HepG2 (cell line): ENCODE measurements around the gene NELFCD. TPM values are rescaled to one million over a fixed set of nuclear protein-coding genes. Genes with fewer than 3 reads are reported as not detected.

Experiments used
- HES4 ChIP-seq: sonication (generic); formaldehyde crosslinking; IDR thresholded peaks from 2 replicates; pipeline ENCODE4 v1.9.0; 2021; ENCODE audit warnings: mild to moderate bottlenecking, missing genetic modification reagents, borderline replicate concordance
- KLF16 ChIP-seq, 2 experiments: sonication (generic) in 1 of 2; formaldehyde crosslinking in 1 of 2; IDR thresholded peaks; 2 replicates each; pipeline versions ENCODE4 v1.6.1 to v1.8.0; 2016 to 2023; ENCODE audit warnings: missing genetic modification reagents in 2 of 2, missing compliant biosample characterization in 1 of 2
- NBN ChIP-seq: fragments of 450-650 bp; conservative IDR thresholded peaks from 2 replicates; pipeline ENCODE4 v1.6.1; 2017
- NFE2 ChIP-seq: sonication (generic); formaldehyde crosslinking; IDR thresholded peaks from 2 replicates; pipeline ENCODE4 v1.4.0; 2020; ENCODE audit warnings: missing genetic modification reagents
- PHF20 ChIP-seq: sonication (generic); formaldehyde crosslinking; IDR thresholded peaks from 2 replicates; pipeline ENCODE4 v1.5.0; 2020; ENCODE audit warnings: mild to moderate bottlenecking, missing genetic modification reagents
- PHF5A ChIP-seq: IDR thresholded peaks from one replicate; pipeline ENCODE4 v1.6.1; 2018; ENCODE audit warnings: low read depth, missing genetic modification reagents; ENCODE audit not compliant: unreplicated experiment
- RXRB ChIP-seq: IDR thresholded peaks from 2 replicates; pipeline ENCODE4 v1.6.1; 2016; ENCODE audit warnings: borderline replicate concordance, missing genetic modification reagents, missing compliant biosample characterization
- SIN3B ChIP-seq: fragments of 150-350 bp; IDR thresholded peaks from 2 replicates; pipeline ENCODE4 v1.6.1; 2014; ENCODE audit warnings: low read length
- SMAD9 ChIP-seq: sonication (generic); formaldehyde crosslinking; IDR thresholded peaks from 2 replicates; pipeline ENCODE4 v1.5.1; 2020; ENCODE audit warnings: mild to moderate bottlenecking, missing genetic modification reagents
- TCF7L2 ChIP-seq: IDR thresholded peaks from 2 replicates; pipeline ENCODE4 v1.6.1; 2011; ENCODE audit warnings: mild to moderate bottlenecking, low read depth, low read length, moderate library complexity
- ZFY ChIP-seq: sonication (generic); formaldehyde crosslinking; IDR thresholded peaks from 2 replicates; pipeline ENCODE4 v1.4.0; 2020; ENCODE audit warnings: missing genetic modification reagents
- ZMYM2 ChIP-seq: sonication (generic); formaldehyde crosslinking; IDR thresholded peaks from 2 replicates; pipeline ENCODE4 v1.8.0; 2022; ENCODE audit warnings: mild to moderate bottlenecking, missing genetic modification reagents
- ZNF253 ChIP-seq: sonication (generic); formaldehyde crosslinking; IDR thresholded peaks from 2 replicates; pipeline ENCODE4 v1.8.0; 2022; ENCODE audit warnings: mild to moderate bottlenecking, missing genetic modification reagents, borderline replicate concordance
- ZNF256 ChIP-seq: sonication (generic); formaldehyde crosslinking; conservative IDR thresholded peaks from 2 replicates; pipeline ENCODE4 v1.4.0; 2020; ENCODE audit warnings: missing genetic modification reagents
- ZNF329 ChIP-seq: sonication (generic); formaldehyde crosslinking; IDR thresholded peaks from 2 replicates; pipeline ENCODE4 v1.9.0; 2021; ENCODE audit warnings: low read depth, mild to moderate bottlenecking, missing genetic modification reagents
- ZNF460 ChIP-seq: sonication (generic); formaldehyde crosslinking; IDR thresholded peaks from 2 replicates; pipeline ENCODE4 v1.5.1; 2020; ENCODE audit warnings: missing genetic modification reagents, mild to moderate bottlenecking, borderline replicate concordance
- ZNF510 ChIP-seq: sonication (generic); formaldehyde crosslinking; IDR thresholded peaks from 2 replicates; pipeline ENCODE4 v1.4.0; 2020; ENCODE audit warnings: low read depth, mild to moderate bottlenecking, missing genetic modification reagents
- ZNF552 ChIP-seq: sonication (generic); formaldehyde crosslinking; IDR thresholded peaks from 2 replicates; pipeline ENCODE4 v1.9.0; 2022; ENCODE audit warnings: missing genetic modification reagents, mild to moderate bottlenecking, borderline replicate concordance
- ZNF557 ChIP-seq: sonication (generic); formaldehyde crosslinking; IDR thresholded peaks from 2 replicates; pipeline ENCODE4 v1.4.0; 2020; ENCODE audit warnings: missing genetic modification reagents
- ZNF614 ChIP-seq: IDR thresholded peaks from 2 replicates; pipeline ENCODE4 v1.6.1; 2018; ENCODE audit warnings: missing biosample characterization, missing genetic modification reagents, inconsistent platforms, borderline replicate concordance
- polyA plus RNA-seq, 8 experiments: library from polyadenylated mRNA; depleted of rRNA in 3 of 8; stranded (reverse) in 7 of 8; unstranded in 1 of 8; fragments of >200 nt; fragmentation: Illumina TruSeq in 4 of 8; extraction: Trizol in 4 of 8; gene quantifications; 2 replicates each; pipeline versions ENCODE4 v1.2.1 to v1.2.3, GENCODE V29; 2011 to 2016; ENCODE audit warnings: low read depth in 4 of 8, missing spikeins in 1 of 8, mixed read lengths in 1 of 8; ENCODE audit not compliant: insufficient read depth in 1 of 8
- total RNA-seq, 5 experiments: library from RNA; depleted of rRNA; stranded (reverse); fragments of >200 nt; fragmentation: Illumina TruSeq; extraction: Trizol; gene quantifications; 2 replicates each; pipeline ENCODE4 v1.2.3, GENCODE V29; 2016; ENCODE audit warnings: low read depth in 1 of 5
- TF ChIP-seq, protein P1 (sequence below): sonication (generic); formaldehyde crosslinking; IDR thresholded peaks from 2 replicates; pipeline ENCODE4 v1.4.0; 2020; ENCODE audit warnings: missing genetic modification reagents, borderline replicate concordance
- TF ChIP-seq, protein P2 (sequence below): sonication (generic); formaldehyde crosslinking; IDR thresholded peaks from 2 replicates; pipeline ENCODE4 v1.4.0; 2020; ENCODE audit warnings: missing genetic modification reagents
- TF ChIP-seq, protein P3 (sequence below): sonication (generic); formaldehyde crosslinking; IDR thresholded peaks from 2 replicates; pipeline ENCODE4 v1.4.0; 2020; ENCODE audit warnings: missing genetic modification reagents, mild to moderate bottlenecking, borderline replicate concordance
- TF ChIP-seq, protein P4 (sequence below): IDR thresholded peaks from 2 replicates; pipeline ENCODE4 v1.6.1; 2016; ENCODE audit warnings: low read depth

NELFCD gene
- total and polyA plus RNA-seq, 2 of the 13 experiments (the other 11 are each of a cell fraction or from before 2014, with no cell fraction given): 159 to 203 TPM

DNA sequence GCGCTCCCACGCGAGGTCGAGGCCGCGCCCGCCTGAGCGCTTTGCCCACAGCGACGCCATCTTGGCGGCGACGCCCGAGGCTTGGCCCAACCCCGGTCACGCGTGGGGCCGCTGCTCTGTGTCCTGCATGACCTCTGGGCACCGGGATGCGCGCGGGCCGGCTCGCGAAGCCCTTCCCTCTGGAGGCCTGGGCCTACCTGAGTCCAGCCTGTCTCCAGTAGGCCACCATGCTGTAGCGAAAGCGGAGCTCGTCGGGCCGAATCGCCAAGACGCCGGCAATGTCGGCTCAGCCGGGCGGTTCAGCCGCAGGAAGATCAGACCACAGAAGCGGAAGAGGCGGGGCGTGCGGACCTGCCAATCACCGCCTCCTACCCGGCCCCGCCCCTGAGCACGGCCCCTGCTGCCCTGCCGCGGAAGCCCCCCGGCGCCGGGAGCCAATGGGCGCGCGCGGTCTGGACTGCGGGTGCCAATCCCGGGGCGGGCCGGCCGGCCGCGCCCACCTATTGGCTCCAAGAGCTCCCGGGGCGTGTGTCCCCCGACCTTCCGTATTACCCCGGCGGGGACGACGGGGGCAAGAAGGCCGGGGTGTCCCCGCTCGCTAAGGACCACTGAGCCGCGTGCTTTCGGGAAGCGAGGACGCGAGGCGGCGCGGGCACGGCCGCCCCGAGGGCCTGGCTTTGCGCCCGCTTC is 51.1 kb downstream of the NELFCD start, which contains the start of gene ATP5F1E (continued):
- TF ChIP-seq, protein P1, sequence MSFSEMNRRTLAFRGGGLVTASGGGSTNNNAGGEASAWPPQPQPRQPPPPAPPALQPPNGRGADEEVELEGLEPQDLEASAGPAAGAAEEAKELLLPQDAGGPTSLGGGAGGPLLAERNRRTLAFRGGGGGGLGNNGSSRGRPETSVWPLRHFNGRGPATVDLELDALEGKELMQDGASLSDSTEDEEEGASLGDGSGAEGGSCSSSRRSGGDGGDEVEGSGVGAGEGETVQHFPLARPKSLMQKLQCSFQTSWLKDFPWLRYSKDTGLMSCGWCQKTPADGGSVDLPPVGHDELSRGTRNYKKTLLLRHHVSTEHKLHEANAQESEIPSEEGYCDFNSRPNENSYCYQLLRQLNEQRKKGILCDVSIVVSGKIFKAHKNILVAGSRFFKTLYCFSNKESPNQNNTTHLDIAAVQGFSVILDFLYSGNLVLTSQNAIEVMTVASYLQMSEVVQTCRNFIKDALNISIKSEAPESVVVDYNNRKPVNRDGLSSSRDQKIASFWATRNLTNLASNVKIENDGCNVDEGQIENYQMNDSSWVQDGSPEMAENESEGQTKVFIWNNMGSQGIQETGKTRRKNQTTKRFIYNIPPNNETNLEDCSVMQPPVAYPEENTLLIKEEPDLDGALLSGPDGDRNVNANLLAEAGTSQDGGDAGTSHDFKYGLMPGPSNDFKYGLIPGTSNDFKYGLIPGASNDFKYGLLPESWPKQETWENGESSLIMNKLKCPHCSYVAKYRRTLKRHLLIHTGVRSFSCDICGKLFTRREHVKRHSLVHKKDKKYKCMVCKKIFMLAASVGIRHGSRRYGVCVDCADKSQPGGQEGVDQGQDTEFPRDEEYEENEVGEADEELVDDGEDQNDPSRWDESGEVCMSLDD (CRISPR knock-in tag): peak; percentile 93; the same call in 1 of the 2 replicates
- peak; percentile 11; the same call in 1 of the 2 replicates for TF ChIP-seq ZNF460 (CRISPR knock-in tag)
- peak; percentile 96 for TF ChIP-seq HES4
- TF ChIP-seq NBN: no peak
- TF ChIP-seq, protein P2, sequence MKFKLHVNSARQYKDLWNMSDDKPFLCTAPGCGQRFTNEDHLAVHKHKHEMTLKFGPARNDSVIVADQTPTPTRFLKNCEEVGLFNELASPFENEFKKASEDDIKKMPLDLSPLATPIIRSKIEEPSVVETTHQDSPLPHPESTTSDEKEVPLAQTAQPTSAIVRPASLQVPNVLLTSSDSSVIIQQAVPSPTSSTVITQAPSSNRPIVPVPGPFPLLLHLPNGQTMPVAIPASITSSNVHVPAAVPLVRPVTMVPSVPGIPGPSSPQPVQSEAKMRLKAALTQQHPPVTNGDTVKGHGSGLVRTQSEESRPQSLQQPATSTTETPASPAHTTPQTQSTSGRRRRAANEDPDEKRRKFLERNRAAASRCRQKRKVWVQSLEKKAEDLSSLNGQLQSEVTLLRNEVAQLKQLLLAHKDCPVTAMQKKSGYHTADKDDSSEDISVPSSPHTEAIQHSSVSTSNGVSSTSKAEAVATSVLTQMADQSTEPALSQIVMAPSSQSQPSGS (CRISPR knock-in tag): 0 out of 2 replicates have a peak, but pooled peaks have one; percentile 54
- TF ChIP-seq, protein P3, sequence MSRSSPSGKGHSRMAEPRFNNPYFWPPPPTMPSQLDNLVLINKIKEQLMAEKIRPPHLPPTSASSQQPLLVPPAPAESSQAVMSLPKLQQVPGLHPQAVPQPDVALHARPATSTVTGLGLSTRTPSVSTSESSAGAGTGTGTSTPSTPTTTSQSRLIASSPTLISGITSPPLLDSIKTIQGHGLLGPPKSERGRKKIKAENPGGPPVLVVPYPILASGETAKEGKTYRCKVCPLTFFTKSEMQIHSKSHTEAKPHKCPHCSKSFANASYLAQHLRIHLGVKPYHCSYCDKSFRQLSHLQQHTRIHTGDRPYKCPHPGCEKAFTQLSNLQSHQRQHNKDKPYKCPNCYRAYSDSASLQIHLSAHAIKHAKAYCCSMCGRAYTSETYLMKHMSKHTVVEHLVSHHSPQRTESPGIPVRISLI (CRISPR knock-in tag): peak; percentile 42; the same call in 1 of the 2 replicates
- TF ChIP-seq ZNF253 (CRISPR knock-in tag): peak; percentile 86
- TF ChIP-seq ZNF256: no peak; the same call in none of the 2 replicates
- peak; percentile 87; the same call in 1 of the 2 replicates for TF ChIP-seq ZMYM2 (CRISPR knock-in tag)
- peak; percentile 71; the same call in 1 of the 2 replicates for TF ChIP-seq ZNF329 (CRISPR knock-in tag)
- peak; percentile 78 for TF ChIP-seq PHF20 (CRISPR knock-in tag)
- TF ChIP-seq ZNF614: peak; percentile 61; the same call in 1 of the 2 replicates
- peak; percentile 70 for TF ChIP-seq SIN3B
- no peak; the same call in none of the 2 replicates for TF ChIP-seq ZNF510 (CRISPR knock-in tag)
- TF ChIP-seq, protein P4, sequence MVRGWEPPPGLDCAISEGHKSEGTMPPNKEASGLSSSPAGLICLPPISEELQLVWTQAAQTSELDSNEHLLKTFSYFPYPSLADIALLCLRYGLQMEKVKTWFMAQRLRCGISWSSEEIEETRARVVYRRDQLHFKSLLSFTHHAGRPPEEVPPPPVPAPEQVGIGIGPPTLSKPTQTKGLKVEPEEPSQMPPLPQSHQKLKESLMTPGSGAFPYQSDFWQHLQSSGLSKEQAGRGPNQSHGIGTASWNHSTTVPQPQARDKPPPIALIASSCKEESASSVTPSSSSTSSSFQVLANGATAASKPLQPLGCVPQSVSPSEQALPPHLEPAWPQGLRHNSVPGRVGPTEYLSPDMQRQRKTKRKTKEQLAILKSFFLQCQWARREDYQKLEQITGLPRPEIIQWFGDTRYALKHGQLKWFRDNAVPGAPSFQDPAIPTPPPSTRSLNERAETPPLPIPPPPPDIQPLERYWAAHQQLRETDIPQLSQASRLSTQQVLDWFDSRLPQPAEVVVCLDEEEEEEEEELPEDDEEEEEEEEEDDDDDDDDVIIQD (CRISPR knock-in tag): no peak
- no peak for TF ChIP-seq PHF5A (CRISPR knock-in tag)
- peak; percentile 62 for TF ChIP-seq RXRB
- TF ChIP-seq ZFY (CRISPR knock-in tag): peak; percentile 94
- 0 out of 2 replicates have a peak, but pooled peaks have one; percentile 80 for TF ChIP-seq SMAD9 (CRISPR knock-in tag)
- peak; percentile 85 for TF ChIP-seq ZNF557 (CRISPR knock-in tag)
- TF ChIP-seq NFE2 (CRISPR knock-in tag): no peak
- peak; percentile 97 for TF ChIP-seq ZNF552
- peak; percentile 84 to 93; a peak in 3 of 4 replicates for TF ChIP-seq KLF16 (CRISPR knock-in tag; IDR thresholded peaks at IDR 0.05)
- no peak for TF ChIP-seq TCF7L2
